NCI-H1694 treated with DMSO at 0.1 percent for 48 hours (cell line): ENCODE measurements around the gene RESP18.
A peak's percentile ranks its signal among the peaks of the same experiment; 100 is the strongest.

ENCODE experiments used
- DNase-seq: peaks from one replicate; lab custom pipeline; 2025; lab: John Stamatoyannopoulos, UW

The RESP18 gene

DNA sequence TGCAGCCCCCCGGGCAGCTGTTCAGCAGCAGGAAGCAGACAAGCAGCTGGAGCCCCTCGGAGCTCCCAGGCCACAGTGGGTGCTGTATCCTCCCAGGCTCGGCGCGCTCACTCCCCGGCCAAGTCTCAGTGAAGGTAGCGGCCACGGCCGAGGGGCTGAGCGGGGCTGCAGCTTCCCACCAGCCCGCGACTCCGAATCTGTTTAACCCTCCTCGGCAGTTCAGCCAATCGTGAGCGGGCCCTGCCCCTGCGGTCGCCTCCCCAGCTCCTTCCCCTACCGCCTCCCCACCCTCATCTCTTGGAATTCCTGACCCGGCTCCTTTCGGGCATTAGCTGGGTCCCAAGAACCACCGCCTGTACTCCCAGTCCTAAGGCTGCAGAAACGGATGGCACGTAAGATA lies at the start of gene RESP18:
RESP18 (minus strand) TSS at position 203 of the 400 bp plus-strand sequence.
- DNase-seq, result no peak

DNA sequence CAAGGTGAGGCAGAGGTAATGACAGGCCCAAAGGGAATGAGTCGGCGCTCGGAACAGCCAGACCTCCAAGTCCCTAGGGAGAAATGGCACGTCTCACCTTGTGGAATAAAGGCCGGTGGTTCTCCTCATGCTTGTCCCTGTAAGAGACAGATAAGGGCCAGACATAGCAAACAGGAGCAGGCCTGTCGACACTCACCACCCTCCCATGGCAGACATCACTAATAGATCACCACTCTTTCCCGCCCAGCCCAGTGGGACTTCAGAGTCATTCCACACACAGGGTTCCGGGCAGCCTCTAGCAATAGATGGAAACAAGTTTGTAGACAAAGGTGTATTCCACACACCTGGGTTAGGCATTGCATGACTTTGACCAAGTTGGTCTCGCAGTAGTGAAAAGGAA lies 48.9 kb upstream of the RESP18 start:
- DNase-seq, result no peak

DNA sequence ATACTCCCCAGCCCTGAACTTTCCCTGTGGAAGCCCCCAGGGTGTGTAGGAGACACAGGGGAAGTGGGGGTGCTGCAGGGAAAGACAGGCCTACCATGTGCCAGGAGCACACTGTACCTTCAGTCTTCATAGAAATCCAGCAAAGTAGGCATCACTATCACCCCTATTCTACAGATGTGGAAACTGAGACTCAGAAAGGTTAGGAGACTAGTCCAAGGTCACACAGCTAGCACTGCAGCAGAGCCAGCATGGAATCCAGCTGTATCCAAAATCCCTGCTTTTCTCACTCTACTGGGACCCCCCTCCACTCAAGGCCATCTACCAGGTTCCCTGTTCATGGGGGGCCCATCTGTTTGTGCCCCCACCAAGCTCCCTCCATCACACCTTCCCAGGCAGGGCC lies 48.4 kb upstream of the RESP18 start:
- DNase-seq, result no peak

DNA sequence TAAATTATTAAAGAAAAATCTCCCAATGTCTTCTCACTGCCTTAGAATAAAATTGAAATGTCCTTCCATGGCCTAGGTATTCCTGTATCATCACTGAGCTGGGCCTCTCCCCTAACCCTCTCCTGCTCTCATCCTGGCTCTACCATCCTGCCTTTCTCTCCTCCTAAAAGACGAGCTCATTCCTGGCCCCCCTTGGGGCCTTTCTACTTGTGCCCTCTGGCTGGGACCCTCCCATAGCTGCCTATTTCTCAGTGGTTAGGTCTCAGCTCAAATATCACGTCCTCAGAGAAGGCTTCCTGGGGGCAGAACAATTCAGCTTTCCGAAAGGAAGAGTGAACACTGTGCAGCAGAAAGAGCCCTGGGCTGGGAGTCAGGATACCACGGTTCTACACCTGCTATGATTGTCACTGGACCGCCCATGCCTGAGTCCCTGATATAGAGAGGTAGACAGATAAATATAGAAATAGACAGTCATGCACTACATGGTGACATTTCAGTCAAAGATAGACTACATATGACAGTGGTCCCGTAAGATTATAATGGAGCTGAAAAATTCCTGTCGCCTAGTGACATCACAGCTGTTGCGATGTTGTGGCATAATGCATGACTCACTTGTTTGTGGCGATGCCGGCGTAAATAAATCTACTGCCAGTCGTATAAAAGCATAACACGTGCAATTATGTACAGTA lies 45.8 kb upstream of the RESP18 start:
- no peak for DNase-seq

DNA sequence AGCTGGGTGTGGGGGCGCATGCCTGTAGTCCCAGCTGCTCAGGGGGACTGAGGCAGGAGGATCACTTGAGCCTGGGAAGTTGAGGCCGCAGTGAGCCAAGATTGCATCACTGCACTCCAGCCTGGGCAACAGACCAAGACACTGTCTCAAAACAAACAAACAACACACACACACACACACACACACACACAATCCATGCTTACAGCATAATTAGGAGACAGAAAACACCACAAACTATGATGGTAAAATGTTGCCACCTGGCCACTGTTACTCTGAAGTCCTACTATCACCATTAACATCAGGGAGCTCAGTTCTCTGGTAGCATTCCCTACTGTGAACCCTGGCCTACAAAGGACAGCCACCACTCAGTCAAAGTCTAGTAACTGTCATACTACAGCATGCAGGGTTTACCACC lies 36.9 kb upstream of the RESP18 start:
- DNase-seq, result peak; percentile 10

DNA sequence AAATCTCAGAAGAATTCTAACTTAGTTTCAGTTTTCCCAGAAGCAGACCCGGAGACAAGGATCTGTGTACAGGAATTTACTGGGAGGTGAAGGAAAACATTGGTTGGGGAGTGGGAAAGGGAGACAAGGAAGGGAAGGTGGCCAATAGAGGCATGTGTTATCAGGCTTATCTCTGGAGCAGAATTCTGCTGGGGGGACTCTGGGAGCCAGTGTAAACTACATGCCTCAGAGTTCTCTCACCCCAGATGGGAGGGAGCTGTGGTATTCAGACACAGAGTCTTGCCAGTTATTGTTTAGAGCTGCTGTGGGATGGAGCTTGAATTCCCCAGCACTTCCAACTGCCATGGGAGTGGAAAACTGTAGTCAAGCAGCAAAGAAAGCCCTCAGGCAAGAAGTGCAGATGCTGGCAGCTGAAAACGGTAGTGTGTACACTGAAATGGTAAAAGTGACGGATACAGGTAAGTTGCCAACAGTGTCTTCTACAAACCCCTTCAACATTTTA lies 36.2 kb upstream of the RESP18 start:
- DNase-seq, result no peak

DNA sequence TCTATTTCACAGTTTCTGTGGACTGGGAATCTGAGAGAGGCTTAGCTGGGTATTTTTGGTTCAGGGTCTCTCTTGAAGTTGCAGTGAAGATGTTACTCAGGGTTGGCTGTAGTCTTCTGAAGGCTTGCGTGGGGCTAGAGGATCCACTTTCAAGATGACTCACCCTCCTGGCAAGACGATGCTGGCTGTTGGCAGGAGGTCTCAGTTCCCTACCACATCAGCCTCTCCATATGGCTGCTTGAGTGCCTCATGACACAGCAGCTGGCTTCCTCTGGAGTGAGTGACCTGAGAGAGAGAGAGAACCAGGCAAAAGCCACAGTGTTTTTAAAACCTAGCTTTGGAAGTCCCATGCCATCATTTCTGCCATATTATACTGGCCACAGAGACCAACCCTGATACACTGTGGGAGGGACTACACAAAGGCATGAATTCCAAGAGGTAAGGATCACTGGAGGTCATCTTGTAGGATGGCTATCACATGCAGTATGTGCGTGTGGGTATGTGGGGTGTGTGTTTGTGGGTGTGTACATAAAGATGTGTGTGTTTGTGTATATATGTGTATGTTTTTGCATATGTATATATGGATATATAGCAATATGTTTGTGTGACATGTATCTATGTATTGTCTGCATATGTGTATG lies 30.1 kb upstream of the RESP18 start:
- DNase-seq, result peak; percentile 87

DNA sequence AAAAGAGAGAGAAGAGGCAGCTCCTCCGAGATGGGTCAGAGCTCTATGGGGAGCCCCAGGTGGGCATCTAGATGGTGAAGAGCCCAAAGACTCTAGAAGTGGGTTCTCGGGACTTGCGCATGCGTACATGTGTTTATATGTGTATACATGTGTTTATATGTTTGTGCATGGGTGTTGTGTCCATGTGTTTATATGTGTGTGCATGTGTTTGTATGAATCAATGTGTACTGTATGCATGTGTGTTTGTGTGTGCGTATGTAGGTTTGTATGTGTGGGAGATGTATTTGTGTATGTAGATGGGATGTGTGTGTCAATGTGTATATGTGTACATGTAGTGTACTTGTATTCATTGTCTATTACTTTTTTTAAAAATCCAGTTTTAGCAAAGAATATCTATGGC lies 29.5 kb upstream of the RESP18 start:
- no peak for DNase-seq

DNA sequence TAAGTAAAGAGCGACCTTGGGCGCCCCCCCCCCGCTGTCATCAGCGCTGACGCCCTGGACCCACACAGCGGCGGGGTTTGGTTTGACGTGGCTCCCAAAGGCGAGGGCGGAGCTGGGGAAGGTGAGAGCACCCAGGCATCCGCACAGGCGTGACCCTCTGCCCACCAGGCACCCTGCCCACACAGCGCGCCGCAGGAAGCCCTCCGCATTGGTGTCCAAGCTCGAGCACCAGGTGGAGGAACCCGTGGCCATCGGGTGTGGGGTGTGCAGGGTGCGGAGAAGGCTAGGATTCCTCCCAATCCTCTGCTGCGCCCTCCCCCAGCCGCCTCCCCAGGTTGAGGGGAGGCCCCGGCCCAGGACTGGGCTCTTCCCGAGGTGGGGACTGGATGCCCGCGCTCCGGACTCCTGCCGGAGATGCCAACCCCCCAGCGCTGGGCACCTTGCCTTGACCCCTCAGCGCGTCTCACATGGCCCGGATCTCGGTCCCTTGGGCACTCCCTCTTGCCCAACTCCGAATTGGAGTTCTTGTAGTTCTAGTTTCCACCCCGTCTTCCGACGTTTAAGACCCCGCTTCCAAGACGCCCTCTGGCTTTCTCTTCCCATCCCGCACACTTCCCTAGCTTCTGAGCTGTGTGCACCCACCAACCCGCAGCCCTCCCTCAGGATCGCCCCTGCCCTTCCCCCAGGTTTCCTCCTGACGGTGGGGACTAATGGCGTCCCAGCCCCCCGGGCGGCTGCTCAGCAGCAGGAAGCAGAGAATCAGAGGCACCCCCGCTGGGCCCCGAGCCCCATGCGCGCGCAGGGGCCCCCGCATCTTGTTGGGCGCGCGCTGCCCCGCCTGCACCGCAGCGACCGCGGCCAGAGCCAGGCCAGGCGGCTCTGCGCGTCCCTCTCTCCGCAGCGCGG lies 25.9 kb upstream of the RESP18 start:
- DNase-seq, result no peak

DNA sequence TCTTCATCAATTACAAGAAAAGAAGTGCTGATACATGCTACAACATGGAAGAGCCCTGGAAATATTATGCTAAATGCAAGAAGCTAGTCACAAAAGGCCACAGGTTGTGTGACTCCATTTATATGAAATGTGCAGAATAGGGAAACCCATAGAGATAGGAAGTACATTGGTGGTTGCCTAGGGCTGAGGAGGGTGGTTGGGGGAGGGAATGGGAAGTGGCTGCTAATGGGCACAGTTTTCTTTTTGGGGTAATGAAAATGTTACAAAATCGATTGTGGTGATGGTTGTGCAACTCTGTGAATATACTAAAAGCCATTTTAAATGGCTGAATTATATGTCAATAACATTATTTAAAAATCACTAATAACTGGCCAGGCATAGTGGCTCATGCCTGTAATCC lies 24.3 kb upstream of the RESP18 start:
- no peak for DNase-seq

DNA sequence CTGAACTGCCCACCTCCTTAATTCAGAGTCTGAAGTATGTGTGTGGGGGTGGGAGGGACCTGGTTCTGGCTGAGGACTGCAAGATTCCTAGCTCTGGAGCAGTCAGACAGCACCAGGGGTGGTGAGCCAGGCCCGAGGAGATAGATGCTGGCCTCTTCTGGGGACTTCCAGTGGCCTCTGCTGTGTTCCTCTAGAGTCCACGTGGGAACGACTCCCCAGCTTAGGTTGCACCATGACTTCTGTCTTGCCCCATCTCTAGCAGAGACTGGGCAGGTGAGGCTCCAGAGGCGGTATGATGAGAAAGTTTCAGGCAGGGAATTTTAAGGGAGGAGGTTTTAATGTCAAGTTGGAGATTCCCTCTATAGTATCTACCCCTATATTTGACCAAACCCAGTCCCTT lies 22.0 kb upstream of the RESP18 start:
- no peak for DNase-seq

DNA sequence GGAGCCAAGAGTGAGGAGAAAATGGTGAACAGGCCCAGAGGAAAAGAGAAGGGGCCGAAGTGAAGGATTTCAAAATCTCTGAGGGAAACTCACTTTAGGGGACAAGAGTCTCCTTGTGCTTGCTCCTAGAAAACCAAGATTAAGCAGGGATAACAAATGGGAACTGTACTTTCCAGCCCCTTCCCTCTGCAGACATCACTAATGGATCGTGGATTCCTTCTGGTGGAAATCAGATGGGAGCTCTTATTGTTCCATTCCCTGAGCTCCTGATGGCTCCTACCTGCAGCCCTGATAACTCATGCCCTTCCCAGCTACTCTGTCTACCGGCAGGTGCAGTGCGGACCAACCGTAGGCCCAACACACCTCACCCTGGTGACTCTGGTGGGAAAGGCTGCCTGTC lies 20.6 kb upstream of the RESP18 start:
- DNase-seq, result no peak

DNA sequence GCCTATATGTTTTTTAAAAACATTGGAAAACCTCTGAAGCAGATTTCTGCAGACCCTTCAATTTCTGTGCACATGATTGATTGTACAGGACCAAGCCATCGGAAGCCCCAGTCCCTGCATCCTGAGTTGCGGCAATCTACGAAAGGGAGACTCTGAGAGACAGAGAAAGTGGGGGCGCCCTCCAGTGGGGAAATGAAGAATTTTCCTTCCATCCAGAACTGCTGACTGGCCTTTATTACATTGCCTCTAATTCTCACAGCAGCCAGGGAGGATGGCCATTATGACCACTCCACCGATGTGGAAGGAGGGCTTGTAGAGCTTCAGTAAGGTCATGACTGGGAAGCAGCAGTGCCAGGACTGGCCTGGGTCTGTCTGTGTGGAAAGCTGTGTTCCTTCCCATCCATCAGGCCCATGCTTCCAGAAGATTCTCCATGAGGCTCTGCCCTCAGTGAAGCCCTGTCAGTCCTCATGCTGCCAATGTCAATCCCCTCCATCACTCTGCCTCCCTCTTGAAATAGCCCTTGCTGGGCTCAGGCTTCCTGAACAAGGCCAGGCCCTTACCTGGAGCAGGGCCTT lies 20.0 kb upstream of the RESP18 start:
- DNase-seq, result peak; percentile 65

DNA sequence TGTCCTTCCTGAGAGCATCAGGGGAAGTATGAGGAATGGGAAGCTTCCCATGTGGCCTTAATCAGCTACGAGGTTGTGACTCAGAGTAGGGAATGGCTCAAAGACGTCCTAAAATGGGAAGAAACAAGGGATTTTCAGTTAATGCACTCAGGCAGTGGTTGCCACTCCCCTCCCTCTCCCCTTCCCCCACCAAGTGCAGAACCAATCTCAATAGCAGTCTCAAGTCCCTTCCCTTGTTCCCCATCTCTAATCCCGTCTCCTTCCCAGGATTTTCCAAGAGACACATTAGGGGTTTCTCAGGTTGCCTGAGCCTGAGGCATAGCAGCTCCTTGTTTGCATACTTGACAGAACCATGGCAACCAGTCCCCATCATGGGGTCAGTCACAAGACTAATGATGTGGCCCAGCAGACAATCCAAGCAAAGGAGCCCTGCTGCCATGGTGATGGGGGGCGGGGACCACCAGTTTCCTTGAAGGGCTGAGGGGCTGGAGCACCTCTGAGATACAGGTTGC lies 18.2 kb upstream of the RESP18 start:
- no peak for DNase-seq

DNA sequence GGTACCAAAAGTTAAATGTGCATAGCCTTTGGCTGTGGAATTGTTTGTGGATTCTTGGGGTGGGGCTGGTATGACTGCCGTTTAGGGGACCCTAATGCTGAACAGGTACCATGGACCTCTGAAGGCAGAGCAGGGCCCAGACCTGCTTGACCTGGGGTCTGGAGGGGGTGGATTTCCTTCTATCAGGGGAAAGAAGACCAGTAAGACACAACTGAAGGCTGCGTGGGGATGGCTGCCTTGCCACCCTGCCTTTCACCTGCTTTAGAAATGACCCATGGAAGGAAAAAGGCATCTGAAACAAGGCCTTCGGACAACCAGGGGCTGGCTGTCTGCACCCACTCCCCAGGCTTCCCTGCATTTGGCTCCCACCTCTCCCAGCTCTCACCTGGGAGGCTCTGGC lies 17.7 kb upstream of the RESP18 start:
- no peak for DNase-seq

DNA sequence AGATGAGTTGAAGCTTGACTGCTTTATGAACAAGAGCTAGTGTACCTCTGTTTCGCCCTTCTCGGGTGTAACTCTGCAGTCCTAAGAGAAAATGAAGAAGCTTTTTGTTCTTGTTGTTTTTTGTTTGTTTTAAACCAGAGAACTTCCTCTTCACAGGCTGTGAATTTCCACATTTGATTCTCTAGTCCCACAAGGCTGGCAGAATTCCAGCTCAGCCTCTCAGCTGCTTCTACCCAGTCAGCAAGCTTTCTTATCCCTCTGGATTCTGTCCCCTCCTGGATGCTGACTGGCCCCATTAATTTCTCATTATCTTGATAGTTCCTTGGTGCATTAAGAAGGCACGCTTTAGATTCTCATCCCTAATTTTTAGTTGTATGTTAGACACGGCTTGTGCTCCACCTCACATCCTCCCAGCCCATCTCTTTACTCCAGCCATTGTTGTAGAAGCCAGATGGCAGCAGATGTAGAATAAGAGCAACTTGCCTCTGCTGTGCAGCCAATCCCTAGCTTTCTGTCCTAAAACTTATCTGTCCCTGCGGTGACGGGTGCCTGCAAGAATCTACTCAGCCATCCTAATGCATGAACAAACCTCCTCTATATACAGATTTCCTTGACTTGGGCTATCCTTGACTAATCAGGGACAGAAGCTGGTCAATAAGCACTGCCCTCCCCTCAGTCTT lies 12.3 kb upstream of the RESP18 start:
- peak; percentile 95 for DNase-seq

DNA sequence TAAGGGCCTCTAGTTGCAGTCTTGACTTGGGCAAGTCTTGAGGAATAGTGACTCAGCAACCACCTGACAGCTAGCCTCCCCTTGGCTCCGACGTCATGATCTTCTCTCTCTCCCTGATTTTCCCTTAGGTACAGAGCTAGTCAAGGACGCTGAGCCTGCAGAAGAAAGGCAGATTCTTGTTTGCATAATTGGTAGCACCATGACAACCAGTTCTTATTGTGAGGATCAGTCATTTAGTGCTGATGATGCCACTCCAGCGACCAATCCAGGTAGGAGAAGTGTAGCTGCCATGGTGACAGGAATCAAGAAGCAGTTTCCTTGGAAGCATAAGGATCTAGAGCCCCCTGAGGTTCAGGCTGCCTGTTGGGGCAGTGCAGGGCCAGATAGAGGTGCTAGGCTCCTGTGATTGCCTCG lies 2.8 kb upstream of the RESP18 start:
- DNase-seq, result no peak

DNA sequence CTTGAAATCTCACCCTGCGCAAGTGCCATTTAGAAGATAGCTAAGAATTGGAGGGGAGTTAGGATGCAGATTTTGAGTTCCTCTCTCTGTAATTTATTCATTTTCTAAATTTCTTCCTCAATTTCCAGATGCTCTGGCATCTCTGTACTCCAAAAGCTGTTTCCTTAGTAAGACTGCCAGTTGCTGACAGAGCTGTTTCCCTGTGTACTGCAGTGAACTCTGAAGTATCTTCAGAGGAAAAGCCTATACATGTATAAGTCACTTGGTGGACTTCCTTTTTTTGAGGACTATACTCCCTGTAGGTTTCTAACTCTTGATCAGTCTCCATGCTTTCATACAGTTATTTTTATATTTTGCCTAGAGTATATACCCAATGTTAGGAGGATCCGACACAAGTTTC lies 1.5 kb upstream of the RESP18 start:
- no peak for DNase-seq

DNA sequence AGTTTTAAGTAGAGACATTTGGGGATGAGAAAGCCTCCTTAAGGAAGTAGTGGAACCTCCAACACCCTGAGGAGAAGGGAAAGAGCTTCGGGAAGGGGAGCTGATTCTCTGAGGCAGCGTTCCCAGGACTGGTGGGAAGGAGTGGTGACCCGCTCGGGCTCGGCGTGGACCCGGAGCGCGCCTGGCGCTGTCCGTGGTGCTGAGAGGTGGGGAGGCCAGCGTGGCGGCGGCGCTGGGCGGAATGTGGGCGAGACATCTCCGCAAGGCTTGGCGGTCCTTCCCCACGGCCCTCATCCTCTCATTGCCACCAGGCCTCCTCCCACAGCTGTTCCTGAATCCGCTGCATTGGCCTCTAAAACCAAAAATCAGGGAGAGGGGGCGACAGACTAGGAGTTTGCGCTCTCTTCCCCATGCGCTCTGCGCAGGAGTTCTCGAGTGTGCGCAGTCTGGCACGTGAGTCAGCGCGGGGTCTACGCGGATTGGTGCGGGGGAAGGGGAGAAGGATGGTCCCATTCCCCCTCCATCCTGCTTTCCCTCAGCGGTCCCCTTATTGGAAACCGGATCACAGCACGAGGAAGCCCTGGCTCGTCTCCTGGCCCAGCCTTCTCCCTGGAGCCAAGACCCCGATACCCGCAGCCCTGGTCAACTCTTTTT lies 857 bp downstream of the RESP18 start:
- no peak for DNase-seq

DNA sequence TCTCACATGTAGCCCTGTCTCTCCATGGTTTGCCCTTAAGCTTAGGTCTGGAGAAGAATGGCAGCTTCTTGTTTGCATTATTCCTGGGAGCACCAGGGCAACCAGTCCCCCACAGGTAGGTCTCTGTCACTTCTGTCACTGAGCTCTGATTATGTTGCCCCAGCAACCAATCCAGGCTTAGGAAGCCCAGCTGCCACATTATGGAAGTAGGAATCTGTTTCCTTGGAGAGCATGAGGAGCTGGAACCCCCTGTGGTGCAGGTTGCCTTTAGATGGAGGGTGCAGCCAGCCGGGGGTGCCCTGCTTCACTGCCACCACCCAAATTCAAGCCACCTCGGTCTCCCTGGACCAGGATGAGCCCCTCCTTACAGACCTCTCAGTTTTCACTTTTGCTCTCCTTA lies 4.8 kb downstream of the RESP18 start:
- DNase-seq, result no peak
